Posterior cingulate gyrus (tissue), 11 donors: ENCODE results near the gene KCNRG.
"Not testable (repeated sequence)": the region's sequence is repeated elsewhere in the genome, so short reads cannot be mapped to it uniquely, and the experiment has no call there.

ENCODE experiments used
- DNase-seq, 10 donors: peaks; one replicate each; pipeline versions ENCODE4 v3.0.0 to v3.0.0-alpha.2; 2020 to 2021; ENCODE audit warnings: mixed read lengths in 3 of 10
- intact Hi-C: fragments of 100-400 bp; cut with DNase I; formaldehyde crosslinking; loops from one replicate; pipeline ENCODE4 v1.15.1; 2023

The KCNRG gene

GRCh38 chr13:50006426-50007135 lies 8.7 kb upstream of the KCNRG start:
- DNase-seq = no peak
- intact Hi-C loops = no loop called here

- DNase-seq = peak in 1 of 10 donors; percentile 32
- intact Hi-C loops = no loop called here
Observed at GRCh38 chr13:50011461-50011860, 3.8 kb upstream of the KCNRG start.

GRCh38 chr13:50012396-50013169 lies 2.7 kb upstream of the KCNRG start:
- no peak for DNase-seq
- intact Hi-C loops = no loop called here

DNA sequence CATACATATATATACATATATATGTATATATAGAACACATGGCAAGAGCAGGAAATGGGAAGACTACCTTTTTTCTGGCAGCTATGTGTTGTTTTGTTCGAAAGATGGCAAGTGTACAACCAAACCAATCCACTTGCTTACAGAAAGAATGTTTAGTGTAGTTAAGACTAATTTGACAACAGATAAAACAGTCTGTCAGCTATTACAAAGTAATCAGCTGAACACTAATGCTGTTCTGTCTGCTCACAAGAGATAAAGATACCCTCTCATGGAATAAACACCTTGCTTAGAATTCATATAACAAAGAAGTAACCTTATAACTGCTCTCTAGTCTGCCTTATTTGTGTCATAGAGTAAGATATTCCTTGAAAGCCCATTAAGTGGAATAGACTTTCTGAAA lies 858 bp upstream of the KCNRG start:
- intact Hi-C loops = no loop called here
- DNase-seq = no peak

DNA sequence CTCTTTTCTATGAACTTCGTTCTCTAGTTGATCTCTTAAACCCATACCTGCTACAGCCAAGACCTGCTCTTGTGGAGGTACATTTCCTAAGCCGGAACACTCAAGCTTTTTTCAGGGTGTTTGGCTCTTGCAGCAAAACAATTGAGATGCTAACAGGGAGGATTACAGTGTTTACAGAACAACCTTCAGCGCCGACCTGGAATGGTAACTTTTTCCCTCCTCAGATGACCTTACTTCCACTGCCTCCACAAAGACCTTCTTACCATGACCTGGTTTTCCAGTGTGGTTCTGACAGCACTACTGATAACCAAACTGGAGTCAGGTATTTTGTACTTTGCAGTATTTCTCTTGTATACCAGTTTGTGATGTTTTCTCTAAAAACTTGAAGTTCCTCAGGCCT lies 506 bp downstream of the KCNRG start:
- no peak for DNase-seq
- intact Hi-C loops = loop anchor here (5.0 kb wide), 1 partner anchor 67 kb away; no protein-coding TSS in a partner anchor

GRCh38 chr13:50016444-50016843 lies 1.2 kb downstream of the KCNRG start:
- intact Hi-C loops = loop anchor here (5.0 kb wide), 1 partner anchor 66 kb away; no protein-coding TSS in a partner anchor
- no peak for DNase-seq

DNA sequence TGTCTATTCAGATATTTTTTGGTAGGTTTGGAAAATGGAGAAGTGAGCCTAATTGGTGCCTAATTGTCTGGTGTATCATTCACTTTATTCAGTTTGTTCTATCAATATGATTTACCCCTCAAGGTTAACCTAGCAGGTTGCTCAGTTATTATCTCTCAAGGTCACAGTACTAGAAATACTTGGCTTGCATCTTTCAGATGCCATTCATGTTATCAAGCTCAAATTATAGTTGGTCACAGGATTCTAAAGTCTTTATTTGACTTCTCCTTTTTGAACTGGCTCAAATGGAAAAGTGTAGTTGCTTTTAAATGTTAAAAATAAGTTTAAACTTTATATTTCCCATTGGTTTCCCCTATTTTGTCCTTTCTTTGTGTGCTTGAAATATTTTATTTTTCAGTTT lies 2.6 kb downstream of the KCNRG start:
- intact Hi-C loops = loop anchor here (5.0 kb wide), 1 partner anchor 64 kb away; no protein-coding TSS in a partner anchor
- DNase-seq = no peak

- intact Hi-C loops = no loop called here
- no peak for DNase-seq
Observed at GRCh38 chr13:50025436-50025835, 10.2 kb downstream of the KCNRG start.

DNA sequence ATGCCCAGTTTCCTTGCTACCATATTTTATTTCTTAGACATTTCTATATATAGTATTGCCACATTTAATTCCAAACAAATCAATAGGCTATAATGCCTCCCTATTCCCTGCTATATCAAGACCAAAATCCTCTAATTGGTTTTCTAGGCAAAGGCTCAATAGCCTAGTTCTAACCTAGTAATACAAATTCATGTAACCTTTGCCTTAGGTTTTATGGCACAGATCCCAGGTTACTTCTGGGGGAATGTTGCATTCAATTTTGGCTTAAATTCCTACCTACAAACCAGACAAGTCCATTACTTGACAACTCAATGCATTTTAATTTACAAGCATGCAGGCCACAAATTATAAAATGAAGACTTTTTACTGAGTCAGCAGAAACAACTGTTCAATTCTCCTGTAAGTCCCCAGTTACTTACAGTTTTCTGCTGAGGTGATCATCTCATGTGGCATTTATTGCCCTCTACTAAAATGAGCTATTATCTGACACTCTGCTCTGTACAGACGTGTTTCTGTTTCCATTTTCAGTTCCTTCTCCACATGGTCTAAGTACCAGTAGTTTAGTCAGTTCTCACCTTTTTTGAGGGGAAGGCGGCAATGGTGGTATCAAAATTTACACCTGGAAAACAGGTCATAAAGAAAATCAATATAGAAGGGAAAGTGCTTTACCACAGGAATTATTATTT lies 11.7 kb downstream of the KCNRG start:
- DNase-seq = no peak
- intact Hi-C loops = no loop called here

DNA sequence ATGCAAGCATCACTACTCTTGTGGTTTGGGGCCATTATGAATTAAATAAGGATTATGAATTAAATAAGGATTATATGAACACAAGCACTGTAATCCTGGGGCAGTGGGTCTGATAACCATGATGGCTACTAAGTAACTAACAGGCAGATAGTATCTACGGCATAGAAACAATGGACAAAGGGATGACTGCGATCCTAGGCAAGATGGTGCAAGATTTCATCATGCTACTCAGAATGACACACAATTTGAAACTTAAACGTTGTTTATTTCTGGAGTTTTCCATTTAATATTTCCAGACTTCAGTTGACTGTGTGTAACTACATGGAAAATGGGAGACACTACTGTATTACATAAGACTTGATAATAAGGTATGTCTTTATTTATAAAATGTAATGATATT lies 15.1 kb downstream of the KCNRG start:
- intact Hi-C loops = no loop called here
- DNase-seq = no peak

GRCh38 chr13:50033725-50034124 lies 18.5 kb downstream of the KCNRG start:
- intact Hi-C loops = no loop called here
- DNase-seq = no peak

- DNase-seq = no peak
- intact Hi-C loops = no loop called here
Observed at GRCh38 chr13:50037788-50038187, 22.5 kb downstream of the KCNRG start.

DNA sequence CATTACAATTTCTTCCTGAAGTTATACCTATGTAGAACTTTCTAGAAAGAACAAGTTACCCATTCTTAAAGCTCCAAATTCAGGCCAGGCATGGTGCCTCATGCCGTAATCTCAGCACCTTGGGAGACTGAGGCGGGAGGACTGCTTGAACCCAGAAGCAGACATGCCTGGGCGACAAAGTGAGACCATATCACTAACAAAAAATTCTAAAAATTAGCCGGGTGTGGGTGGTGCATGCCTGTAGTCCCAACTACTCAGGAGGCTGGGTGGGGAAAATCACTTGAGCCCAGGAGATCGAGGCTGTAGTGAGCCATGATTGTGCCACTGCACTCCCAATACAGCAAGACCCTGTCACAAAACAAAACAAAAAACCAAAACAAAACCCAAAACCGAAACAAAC lies 23.0 kb downstream of the KCNRG start:
- no peak for DNase-seq

GRCh38 chr13:50052478-50052877 lies 37.2 kb downstream of the KCNRG start:
- intact Hi-C loops = no loop called here
- no peak for DNase-seq

More for the DNA sequence above, 23.0 kb downstream of the KCNRG start:
- intact Hi-C loops = no loop called here

GRCh38 chr13:50053844-50054243 lies 38.6 kb downstream of the KCNRG start:
- intact Hi-C loops = no loop called here

DNA sequence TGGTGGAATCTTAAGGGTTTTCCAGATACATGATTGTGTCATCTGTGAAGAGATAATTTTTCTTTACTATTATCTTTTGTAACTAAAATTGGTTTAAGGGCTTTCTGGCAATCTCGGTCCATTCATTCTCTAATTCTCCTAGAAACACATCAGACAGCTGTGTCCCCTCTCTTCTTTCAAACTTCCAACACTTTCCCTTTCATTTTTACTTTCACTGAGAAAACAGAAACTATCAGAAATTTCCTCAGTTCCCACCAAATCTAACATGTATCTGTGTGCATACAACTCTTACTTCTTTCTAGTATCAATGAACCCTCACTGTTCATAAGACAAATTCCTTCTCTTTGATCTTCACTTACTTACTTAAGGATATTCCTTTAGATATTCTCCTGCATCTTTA lies 40.2 kb downstream of the KCNRG start:
- no peak for DNase-seq
- intact Hi-C loops = no loop called here

More at GRCh38 chr13:50053844-50054243, 38.6 kb downstream of the KCNRG start:
- DNase-seq = no peak

DNA sequence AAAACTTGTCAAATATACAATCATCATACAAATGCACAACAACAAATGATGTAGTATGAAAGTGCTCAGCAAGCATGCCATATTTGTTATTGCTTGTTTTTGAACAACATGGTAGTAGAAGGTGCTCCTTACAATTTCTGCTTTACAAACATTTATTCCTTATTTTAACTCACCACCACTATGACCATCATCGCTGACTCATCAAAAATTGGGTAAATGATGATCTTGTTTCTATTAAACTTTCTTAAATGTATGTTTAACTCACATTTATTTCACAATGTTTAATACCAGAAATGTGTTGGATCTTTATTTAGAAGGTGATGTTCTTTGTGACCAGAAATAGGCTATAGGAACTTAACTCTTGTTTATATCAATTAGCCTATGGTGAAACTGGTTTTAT lies 45.5 kb downstream of the KCNRG start:
- no peak for DNase-seq
- intact Hi-C loops = no loop called here

DNA sequence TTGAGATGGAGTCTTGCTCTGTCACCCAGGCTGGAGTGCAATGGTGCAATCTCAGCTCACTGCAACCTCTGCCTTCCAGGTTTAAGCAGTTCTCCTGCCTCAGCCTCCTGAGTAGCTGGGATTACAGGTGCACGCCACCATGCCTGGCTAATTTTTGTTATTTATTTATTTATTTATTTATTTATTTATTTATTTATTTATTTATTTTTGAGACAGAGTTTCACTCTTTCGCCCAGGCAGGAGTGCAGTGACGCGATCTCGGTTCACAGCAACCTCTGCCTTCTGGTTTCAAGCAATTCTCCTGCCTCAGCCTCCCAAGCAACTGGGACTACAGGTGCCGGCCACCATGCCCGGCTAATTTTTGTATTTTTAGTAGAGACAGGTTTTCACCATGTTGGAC lies 47.1 kb downstream of the KCNRG start:
- intact Hi-C loops, DNase-seq: not testable (repeated sequence)

- intact Hi-C loops = no loop called here
- DNase-seq = no peak
Observed at GRCh38 chr13:50065712-50066111, 50.5 kb downstream of the KCNRG start.

- no peak for DNase-seq
- intact Hi-C loops = no loop called here
Observed at GRCh38 chr13:50068508-50068907, 53.3 kb downstream of the KCNRG start.

DNA sequence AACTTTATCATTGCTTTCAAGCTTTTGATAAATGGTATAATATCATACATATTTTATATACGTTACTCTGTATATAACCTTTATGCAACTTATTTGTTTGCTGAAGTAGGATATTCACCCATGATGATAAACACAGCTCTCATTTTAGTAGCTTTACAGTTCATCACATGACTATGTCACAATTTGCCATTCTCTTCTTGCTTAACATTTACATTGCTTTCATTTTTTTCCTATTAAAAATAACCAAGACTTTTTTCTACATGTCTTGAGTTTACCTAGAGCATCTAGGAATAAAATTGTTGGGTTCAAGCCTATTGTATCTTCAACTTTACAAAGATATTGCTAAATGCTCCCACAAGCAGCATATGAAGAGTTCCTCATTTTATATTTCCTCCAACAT lies 54.0 kb downstream of the KCNRG start:
- intact Hi-C loops = no loop called here

More for the DNA sequence above, 54.0 kb downstream of the KCNRG start:
- no peak for DNase-seq
